ENCODE results near the gene MRGPRF.
"Not testable (repeated sequence)": the region's sequence is repeated elsewhere in the genome, so short reads cannot be mapped to it uniquely, and the experiment has no call there.

MRGPRF gene

DNA sequence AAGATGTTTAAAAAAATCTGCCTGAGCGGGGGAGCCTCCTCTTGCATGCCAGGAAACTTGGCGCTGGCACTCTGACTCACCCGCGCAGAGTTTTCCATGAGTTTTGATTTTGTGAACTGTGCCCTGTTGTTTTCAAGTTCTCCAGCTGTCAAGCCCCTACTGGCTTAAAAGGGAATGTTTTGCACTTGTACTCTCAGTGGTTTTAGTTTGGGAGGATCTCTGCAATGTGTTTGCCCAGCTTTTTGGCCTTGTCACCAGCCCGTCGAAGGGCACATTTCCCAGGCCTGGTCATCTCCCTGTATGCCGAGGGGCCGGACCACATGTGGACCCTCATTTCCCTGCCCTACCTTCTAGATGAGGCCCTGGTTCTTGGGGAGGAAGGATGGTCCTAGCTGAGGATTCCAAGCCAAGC is 12.2 kb downstream of the MRGPRF start:
- Histone ChIP-seq H3K36me3 (replicated peaks) (no peaks in the 10 kb centered on the region), H3K27me3 (replicated peaks) (no peaks in the 10 kb centered on the region), H3K27ac (no peak overlapping the region), H3K4me3 (ENCODE audit: low read depth, low read length) (no peak overlapping the region)
- TF ChIP-seq, protein P1, sequence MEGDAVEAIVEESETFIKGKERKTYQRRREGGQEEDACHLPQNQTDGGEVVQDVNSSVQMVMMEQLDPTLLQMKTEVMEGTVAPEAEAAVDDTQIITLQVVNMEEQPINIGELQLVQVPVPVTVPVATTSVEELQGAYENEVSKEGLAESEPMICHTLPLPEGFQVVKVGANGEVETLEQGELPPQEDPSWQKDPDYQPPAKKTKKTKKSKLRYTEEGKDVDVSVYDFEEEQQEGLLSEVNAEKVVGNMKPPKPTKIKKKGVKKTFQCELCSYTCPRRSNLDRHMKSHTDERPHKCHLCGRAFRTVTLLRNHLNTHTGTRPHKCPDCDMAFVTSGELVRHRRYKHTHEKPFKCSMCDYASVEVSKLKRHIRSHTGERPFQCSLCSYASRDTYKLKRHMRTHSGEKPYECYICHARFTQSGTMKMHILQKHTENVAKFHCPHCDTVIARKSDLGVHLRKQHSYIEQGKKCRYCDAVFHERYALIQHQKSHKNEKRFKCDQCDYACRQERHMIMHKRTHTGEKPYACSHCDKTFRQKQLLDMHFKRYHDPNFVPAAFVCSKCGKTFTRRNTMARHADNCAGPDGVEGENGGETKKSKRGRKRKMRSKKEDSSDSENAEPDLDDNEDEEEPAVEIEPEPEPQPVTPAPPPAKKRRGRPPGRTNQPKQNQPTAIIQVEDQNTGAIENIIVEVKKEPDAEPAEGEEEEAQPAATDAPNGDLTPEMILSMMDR (IDR thresholded peaks at IDR 0.05; ENCODE audit: low read depth, low read length, missing control alignments) = peak; percentile 76
- in situ Hi-C loops (cut with HindIII; ENCODE audit: low pct_ligation_motif_present, low sequenced_read_pairs) = no loop called here
- DNase-seq = peak; percentile 50

DNA sequence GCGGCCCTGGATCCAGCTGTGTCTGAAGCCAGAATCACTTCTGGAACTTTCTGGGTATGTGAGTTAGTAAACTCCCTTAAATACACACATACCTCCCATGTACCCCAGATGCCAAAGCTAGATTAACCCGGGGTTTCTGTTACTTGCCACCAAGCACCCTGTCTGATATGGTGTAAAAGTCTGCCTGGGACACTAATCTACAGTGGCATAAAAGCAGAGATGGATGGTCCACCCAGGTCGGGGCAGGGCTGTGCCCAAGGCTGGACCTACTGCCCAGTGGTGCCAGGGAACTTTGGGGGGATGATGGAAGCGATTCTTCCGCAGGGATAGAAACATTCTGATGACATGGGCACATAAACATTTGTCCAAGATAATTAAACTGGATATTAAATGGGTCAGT is 12.7 kb downstream of the MRGPRF start:
- TF ChIP-seq, protein P1 (IDR thresholded peaks at IDR 0.05; ENCODE audit: low read depth, low read length, missing control alignments) = no peak
- Histone ChIP-seq H3K36me3 (replicated peaks) (no peaks in the 10 kb centered on the region), H3K4me3 (ENCODE audit: low read depth, low read length) (no peak overlapping the region), H3K27ac (no peak overlapping the region), H3K27me3 (replicated peaks) (no peaks in the 10 kb centered on the region)
- DNase-seq = no peak
- in situ Hi-C loops (cut with HindIII; ENCODE audit: low pct_ligation_motif_present, low sequenced_read_pairs) = no loop called here

DNA sequence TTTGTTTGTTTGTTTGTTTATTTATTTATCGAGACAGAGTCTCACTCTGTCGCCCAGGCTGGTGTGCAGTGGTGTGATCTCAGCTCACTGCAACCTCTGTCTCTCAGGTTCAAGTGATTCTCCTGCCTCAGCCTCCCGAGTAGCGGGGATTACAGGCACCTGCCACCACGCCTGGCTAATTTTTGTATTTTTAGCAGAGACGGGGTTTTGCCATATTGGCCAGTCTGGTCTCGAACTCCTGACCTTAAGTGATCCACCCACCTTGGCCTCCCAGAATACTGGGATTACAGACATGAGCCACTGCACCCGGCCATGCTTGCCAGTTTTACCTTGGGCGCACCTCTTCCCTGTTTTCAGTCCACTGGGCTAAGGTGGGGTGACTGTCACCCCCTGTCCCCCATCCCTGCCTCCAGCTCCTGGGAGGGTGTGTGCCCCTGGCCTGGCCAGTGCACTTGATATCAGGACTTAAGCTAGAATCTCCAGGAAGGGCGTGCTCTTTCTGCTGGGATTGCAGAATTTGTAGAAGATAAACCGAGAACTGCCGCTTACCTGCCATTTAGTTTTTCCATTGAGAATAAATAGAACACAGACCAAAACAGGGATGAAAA is 13.2 kb downstream of the MRGPRF start:
- in situ Hi-C loops (cut with HindIII; ENCODE audit: low pct_ligation_motif_present, low sequenced_read_pairs); H3K4me3 ChIP-seq (ENCODE audit: low read depth, low read length); H3K36me3 ChIP-seq (replicated peaks); DNase-seq; H3K27me3 ChIP-seq (replicated peaks); H3K27ac ChIP-seq: not testable (repeated sequence)

DNA sequence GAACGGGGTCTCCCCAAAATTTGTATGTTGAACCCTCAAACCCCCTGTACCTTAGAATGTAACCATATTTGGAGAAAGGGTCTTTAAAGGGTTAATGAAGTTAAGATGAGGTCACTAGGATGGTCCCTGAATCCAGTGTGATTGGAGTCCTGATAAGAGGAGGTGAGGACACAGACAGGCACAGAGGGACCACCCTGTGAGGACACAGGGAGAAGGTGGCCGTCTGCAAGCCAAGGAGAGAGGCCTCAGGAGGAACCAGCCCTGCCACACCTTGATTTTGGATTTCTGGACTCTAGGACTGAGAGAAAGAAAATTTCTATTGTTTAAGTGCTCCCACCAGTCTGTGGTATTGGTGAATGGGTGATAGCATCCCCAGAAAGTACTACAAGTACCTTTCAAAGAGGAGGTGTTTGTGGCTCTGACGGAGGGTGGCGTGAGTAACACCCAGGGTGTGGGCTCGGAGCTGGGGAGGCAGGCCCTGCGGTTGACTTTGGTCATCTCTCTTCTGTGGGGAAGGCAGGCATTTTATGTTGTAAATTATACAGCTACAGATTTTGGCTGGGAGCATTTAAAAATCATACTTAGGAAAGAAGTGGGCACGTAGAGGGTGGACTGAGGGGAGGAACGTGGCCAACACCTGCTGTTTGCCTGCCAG is 13.8 kb downstream of the MRGPRF start:
- in situ Hi-C loops (cut with HindIII; ENCODE audit: low pct_ligation_motif_present, low sequenced_read_pairs) = no loop called here
- peaks cover 3% of the 10 kb centered on the region for H3K27me3 ChIP-seq (replicated peaks)
- no peak overlapping the region for H3K27ac ChIP-seq

DNA sequence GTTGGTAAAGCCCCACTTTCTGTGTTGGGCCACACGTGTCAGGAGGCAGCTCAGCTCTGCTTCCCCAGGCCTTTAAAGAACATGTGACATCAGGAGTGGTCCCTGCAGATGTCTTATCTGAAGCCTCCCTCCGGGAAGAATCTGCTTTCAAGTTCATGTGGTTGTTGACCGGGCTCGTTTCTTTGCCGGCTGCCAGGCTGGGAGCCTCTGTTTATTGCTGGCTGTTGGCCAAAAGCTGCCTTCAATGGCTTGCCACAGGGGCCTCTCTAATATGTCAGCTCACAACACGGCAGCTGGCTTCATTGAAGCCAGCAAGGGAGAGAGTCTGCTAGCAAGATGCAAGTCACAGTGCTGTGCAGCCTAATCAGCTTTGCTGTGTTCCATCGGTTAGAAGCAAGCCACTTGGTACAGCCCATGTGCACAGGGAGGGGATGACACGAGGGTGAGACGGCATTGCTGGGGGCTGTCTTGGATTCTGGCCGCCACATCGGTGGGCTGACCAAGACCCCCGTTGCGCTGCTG is 14.6 kb downstream of the MRGPRF start:
- peaks cover 4% of the 10 kb centered on the region for H3K27me3 ChIP-seq (replicated peaks)
- in situ Hi-C loops (cut with HindIII; ENCODE audit: low pct_ligation_motif_present, low sequenced_read_pairs) = no loop called here
- H3K4me3 ChIP-seq (ENCODE audit: low read depth, low read length) = no peak overlapping the region
- no peak for DNase-seq
- TF ChIP-seq, protein P1 (IDR thresholded peaks at IDR 0.05; ENCODE audit: low read depth, low read length, missing control alignments) = no peak
- no peak overlapping the region for H3K27ac ChIP-seq
- no peaks in the 10 kb centered on the region for H3K36me3 ChIP-seq (replicated peaks)

More for the DNA sequence above, 13.8 kb downstream of the MRGPRF start:
- DNase-seq = no peak
- H3K36me3 ChIP-seq (replicated peaks) = no peaks in the 10 kb centered on the region
- H3K4me3 ChIP-seq (ENCODE audit: low read depth, low read length) = no peak overlapping the region
- TF ChIP-seq, protein P1 (IDR thresholded peaks at IDR 0.05; ENCODE audit: low read depth, low read length, missing control alignments) = no peak

DNA sequence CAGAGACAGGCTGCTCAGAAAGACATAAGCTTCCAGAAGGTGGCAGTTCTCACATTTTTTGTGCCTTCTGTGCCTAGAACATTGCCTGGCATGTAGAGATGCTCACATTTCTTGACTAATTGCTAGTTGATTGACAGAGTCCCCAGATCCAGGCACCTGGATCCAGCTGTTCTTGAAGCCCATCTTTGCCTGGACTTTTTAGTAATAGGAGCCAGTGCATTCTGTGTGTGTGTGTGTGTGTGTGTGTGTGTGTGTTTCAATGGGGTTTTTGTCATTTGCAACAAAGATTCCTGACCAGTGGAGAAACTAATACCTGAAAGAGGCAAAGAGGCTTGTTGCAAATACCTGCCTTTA is 15.1 kb downstream of the MRGPRF start:
- Histone ChIP-seq H3K4me3 (ENCODE audit: low read depth, low read length) (no peak overlapping the region), H3K27me3 (replicated peaks) (peaks cover 4% of the 10 kb centered on the region), H3K36me3 (replicated peaks) (no peaks in the 10 kb centered on the region), H3K27ac (no peak overlapping the region)
- TF ChIP-seq, protein P1 (IDR thresholded peaks at IDR 0.05; ENCODE audit: low read depth, low read length, missing control alignments) = no peak
- in situ Hi-C loops (cut with HindIII; ENCODE audit: low pct_ligation_motif_present, low sequenced_read_pairs) = no loop called here
- no peak for DNase-seq

Measured in brain microvascular endothelial cell (primary cell).